HG03097 (cell line): ENCODE data around the gene COX18.

Source experiments
- ATAC-seq: cut with Tn5 transposase; IDR thresholded peaks from one replicate; pipeline ENCODE4 v1.9.1; 2021; ENCODE audit not compliant: unreplicated experiment, low FRiP score

The COX18 gene

DNA sequence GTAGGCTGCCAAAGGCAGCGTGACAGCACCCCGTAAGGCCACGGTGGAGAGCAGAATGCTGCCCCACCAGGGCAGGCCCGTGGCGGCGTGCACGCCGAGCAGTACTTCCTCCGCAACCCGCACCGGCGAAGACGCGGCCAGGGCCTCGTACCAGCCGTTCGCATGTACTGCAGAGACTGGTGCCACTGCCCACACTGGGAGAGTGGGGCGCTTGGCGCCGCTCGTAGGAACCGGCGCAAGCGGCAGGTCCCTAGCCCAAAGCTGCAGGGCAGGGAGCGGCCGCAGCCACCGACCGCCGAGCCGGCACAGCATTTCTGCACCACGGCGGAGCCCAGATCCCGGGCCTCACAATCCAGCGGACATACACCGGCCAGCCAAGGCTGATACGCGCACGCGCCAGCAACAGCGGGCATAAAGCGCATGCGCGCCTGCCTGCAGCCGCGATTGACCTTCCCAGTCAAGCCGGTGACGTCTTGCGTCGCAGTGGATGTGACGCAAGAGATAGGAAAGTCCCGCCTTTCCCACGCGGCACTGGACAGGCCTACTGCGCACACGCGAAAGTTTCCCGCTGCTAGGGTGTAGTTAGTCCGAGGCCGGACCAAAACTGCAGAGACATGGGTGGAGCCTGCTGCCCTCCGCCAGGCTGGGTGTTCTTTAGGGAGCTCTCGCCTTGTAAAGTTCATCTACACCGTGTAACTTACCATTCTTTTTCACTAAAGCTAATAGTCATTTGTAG is at the start of gene COX18:
TSS of gene COX18 (minus strand) at position 379 of the 736 bp plus-strand sequence. CDS start at position 312, 67 bp downstream.
- ATAC-seq = peak; percentile 91

- ATAC-seq = no peak
Measured at GRCh38 chr4:73109493-73109892, 40.0 kb upstream of the COX18 start.

GRCh38 chr4:73104695-73105094 is 35.2 kb upstream of the COX18 start:
- no peak for ATAC-seq

- no peak for ATAC-seq
Measured at GRCh38 chr4:73103799-73104503, 34.4 kb upstream of the COX18 start.

GRCh38 chr4:73099143-73099542 is 29.6 kb upstream of the COX18 start:
- ATAC-seq = no peak

- ATAC-seq = no peak
Measured at GRCh38 chr4:73098713-73099112, 29.2 kb upstream of the COX18 start.

GRCh38 chr4:73098016-73098415 is 28.5 kb upstream of the COX18 start:
- no peak for ATAC-seq

DNA sequence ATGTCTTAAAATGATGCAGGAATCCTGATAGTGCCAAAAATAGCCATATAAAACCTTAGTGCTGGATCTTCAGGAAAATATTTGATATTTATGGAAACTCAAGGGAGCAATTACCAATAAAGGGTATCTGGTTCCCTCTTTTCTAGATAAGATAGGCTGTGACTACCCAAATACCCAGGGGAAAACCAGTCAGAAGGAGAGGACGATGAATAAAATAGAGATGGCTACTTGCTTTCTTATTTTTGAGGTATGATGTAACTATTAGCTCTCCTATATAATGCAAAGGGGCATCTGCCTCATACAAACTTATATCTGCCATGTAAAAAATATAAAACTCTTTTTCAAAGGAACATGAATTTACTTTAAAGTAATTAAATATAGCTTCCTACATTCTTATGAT is 23.4 kb upstream of the COX18 start:
- no peak for ATAC-seq

DNA sequence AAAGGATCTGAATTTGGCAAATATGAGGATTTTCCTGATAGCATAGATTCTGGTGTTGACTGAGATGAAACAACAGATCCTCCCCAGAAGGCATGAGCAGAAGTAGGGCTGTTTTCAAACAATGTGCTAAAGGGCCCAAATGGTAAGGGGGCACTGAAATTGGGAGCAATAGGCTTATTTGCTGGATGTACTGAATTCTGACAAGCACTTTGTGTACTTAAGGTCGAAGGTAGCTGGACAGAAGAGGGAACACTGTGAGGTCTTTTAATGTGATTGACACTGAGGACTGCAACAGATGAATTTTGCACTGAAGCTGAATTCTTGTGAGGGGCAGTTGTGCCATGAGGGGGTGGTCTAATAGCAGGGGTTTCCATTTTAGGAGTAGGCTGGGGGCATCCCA is 21.2 kb upstream of the COX18 start:
- ATAC-seq = no peak

- ATAC-seq = no peak
Measured at GRCh38 chr4:73087871-73088270, 18.4 kb upstream of the COX18 start.

- no peak for ATAC-seq
Measured at GRCh38 chr4:73086095-73086868, 16.8 kb upstream of the COX18 start.

GRCh38 chr4:73080789-73081188 is 11.3 kb upstream of the COX18 start:
- ATAC-seq = no peak

DNA sequence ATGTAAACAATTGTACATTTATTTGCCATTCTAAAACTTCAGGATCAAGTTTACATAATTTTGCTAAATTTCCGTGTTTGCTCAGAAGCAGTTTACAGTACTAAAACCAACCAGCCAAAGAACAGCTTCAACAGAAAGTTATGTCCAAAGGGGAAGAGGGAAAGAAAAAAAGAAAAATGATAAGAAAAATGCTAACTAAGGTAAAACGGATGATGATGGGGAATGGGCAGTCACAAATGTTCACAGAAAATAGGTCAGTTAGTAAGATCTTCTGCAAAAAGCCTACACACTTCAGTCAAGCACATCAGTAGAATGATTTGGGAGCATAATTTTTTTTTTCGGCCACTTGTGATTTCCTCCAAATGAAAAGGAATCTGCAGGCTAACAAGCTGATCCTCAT is 6.3 kb upstream of the COX18 start:
- no peak for ATAC-seq

GRCh38 chr4:73070074-73070390 is 516 bp upstream of the COX18 start:
- ATAC-seq = peak; percentile 10

GRCh38 chr4:73068491-73069337 is 802 bp downstream of the COX18 start:
- ATAC-seq = no peak

GRCh38 chr4:73067971-73068394 is 1.5 kb downstream of the COX18 start:
- no peak for ATAC-seq

DNA sequence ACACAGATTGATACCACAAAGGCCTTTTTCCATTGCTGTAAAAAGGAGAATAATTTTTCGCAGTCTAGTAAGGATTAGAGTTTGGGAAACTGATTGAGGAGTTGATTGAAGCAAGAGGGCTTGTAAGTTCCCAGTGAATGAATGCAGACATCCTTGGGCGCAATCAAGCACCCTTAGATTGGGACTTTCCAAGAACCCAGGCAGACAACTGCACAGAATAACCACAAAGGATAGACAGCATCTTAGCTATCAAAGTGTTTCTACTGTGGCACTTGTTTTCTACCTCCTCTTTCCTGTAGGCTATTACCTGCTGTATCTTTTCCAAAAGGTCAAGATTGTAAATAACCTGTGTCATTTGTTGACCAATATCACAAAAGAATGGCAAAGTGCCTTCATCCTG is 2.6 kb downstream of the COX18 start:
- no peak for ATAC-seq

- no peak for ATAC-seq
Measured at GRCh38 chr4:73066445-73066844, 3.1 kb downstream of the COX18 start.

DNA sequence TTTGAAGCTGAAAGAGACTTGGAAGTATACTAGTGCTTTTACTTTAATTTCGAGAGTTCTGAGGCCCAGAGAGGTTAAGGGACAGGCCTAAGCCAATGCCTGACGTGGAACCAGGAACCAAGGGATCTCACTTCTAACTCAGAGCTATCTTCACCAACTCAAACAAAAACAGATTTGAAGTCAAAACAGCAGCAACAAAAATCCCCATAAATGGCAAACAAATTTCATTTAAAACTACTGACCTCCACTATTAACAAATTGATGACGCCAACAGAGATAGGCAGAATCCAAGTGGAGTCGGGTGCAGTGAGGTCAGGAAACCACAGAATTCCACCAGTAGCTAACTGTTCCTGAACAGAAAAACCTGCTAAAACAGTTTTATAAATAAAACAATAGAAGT is 5.0 kb downstream of the COX18 start:
- ATAC-seq = no peak

DNA sequence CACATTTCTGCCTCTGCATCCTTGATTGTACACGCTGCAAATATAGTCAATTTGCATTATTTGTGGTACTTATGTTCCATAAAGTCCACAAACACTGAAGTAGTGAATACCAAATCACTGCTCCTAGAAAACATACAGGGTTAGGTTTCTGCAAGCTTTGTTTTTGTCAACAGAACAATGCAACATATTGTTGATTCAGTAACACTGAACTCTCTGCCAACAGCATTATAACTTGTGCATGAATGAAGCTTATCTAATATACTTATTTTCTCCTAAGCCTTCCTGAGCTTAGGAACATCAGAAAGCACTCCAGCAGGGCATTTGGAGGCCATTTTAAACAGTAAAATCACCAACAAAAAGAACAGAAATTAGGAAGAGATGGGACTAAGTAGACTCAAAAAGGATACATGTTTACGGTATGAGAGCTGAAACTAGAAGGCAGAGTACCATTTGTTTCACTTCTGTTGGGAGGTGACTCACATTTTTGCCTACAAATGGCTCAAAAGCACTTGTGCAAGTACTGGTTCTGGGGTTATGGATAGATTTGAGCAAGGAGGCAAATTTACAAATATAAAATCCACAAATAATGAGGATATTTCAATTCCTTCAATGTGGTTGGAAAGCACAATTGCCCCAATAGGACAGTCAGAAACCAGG is 14.1 kb downstream of the COX18 start:
- ATAC-seq = peak; percentile 73
